IPS-18c (cell line): ENCODE data around the gene PPP1R14C.
"Not testable (repeated sequence)": the region's sequence is repeated elsewhere in the genome, so short reads cannot be mapped to it uniquely, and the experiment has no call there.

ENCODE experiments used
- H3K4me3 ChIP-seq: 2 replicates; pipeline ENCODE4 v1.7.0; 2013; ENCODE audit warnings: low read depth, mild to moderate bottlenecking, low read length, moderate library complexity; ENCODE audit not compliant: insufficient read depth
- H3K9me3 ChIP-seq: one replicate; pipeline ENCODE4 v1.6.1; 2013; ENCODE audit warnings: mild to moderate bottlenecking, low read length, moderate library complexity; ENCODE audit not compliant: control insufficient read depth, insufficient read depth

PPP1R14C gene

GRCh38 chr6:150129616-150130505 lies 13.0 kb upstream of the PPP1R14C start:
- H3K9me3 ChIP-seq = no peaks in the 10 kb centered on the region
- no peak overlapping the region for H3K4me3 ChIP-seq

DNA sequence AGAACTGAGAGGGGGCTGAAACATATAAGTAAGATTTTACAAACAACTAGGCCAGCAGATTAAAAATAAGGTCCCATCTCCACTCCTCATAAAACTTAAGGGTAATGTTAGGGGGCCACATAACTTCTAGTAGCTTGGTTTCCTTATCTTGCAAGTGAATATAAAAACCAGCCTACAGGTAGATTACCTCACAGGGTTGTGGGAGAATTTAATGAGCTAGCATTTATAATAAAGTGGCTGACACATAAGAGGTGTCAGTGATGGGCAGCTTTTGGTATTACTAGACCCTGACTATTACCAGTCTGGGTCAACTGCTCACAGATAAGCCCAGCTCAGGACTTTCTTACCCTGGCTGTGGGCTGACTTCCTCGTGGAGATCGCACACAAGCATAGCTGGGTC lies 9.2 kb upstream of the PPP1R14C start:
- no peak overlapping the region for H3K4me3 ChIP-seq
- no peaks in the 10 kb centered on the region for H3K9me3 ChIP-seq

DNA sequence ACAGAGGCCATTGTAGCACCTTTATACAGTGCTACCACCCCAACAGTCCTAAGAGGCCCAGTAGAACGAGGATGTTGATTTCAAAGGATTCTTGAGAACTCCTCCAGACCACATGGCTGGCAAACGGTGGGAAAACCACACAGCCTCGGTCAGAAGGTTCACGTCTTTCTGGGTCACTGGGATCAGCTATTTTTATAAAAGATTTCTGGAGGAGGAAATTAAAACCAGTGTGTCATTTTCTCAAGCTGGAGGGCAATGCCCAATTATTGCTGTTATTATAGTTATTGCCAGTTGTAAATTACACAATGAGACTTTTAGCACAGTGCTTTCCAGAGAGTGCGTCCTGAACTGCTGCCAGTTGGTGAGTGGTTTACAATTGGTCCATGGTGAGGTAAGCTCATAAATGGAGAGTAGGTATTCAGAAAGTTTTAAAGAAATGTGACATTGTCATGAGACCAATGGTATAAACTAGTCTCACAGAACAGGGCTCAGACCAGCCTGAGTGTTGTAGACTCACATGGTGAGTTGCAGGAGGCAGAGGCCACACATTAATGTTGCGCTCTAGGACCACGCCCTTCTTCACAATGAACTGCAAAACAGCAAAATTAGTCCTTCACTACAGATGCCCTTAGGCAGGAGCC lies 8.4 kb upstream of the PPP1R14C start:
- Histone ChIP-seq H3K4me3 (no peak overlapping the region), H3K9me3 (no peaks in the 10 kb centered on the region)

DNA sequence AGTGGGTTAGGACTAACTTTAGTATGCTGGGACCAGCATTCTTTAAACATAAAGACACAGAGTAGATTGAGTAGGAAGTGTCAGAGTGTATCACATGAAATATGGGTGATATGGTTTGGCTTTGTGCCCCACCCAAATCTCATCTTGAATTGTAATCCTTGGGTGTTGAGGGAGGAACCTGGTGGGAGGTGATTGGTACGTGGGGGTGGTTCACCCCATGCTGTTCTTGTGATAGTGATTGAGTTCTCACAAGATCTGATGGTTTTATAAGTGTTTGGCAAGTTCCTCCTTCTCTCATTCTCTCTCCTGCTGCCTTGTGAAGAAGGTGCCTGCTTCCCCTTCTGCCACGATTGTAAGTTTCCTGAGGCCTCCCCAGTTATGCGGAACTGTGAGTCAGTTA lies 5.1 kb upstream of the PPP1R14C start:
- H3K4me3 ChIP-seq, H3K9me3 ChIP-seq: not testable (repeated sequence)

GRCh38 chr6:150138638-150139037 lies 4.2 kb upstream of the PPP1R14C start:
- Histone ChIP-seq H3K4me3 (no peak overlapping the region), H3K9me3 (peaks cover 4% of the 10 kb centered on the region)

DNA sequence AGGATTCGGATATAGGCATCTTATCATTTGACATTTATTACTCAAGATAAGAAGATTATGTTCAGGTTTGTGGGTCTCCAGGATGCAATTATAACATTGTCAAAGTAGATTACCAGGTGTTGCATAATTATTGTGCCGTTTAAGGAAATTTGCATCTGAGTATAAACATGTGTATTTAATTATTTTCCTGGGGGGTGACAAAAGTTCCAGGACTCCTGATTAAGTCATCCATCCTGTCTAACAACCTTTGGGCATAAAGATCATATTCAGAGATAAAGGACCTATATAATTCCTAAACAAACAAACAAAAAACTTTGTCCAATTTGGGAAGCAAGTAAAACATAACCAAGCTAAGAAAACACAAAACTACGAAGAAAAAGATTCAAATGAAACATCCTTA lies 3.3 kb upstream of the PPP1R14C start:
- H3K9me3 ChIP-seq = peaks cover 4% of the 10 kb centered on the region

DNA sequence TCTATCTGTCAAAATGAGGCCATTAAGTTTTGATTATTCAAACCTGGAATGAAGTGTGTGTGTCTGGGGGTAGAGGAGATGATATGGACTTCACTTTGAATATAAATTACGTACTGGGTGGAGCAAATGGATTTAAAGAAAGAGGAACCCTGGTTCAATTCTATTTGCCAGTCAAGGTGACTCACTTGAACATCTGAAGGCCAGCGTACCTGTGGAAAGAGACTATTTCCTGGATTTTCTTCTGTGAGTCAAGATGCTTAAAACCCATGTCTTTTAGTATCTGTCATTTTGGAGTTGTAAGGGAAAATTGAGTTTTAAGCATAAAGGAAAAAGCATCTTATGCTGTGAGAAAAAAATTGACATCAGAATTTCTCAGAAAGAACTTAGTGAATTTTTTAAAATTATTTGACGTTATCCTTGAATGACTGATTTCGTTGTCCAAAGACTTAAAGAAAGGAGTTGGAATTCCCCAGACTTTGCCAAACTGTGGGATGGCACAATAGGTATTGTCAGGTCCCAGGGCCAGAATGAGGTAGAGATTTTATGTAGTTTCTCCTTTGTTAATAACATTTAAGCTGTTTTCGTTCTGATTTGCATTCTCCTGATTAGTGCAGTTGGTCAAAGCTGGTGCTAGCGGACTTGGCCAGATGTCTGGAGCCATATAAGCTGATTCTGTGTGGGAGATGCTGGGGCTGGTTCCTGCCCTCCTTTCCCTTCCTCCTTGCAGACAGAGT lies 2.4 kb upstream of the PPP1R14C start:
- Histone ChIP-seq H3K4me3 (no peak overlapping the region), H3K9me3 (peaks cover 4% of the 10 kb centered on the region)

More for the DNA sequence above, 3.3 kb upstream of the PPP1R14C start:
- no peak overlapping the region for H3K4me3 ChIP-seq

GRCh38 chr6:150142097-150142669 lies 661 bp upstream of the PPP1R14C start:
- peak overlapping the region; percentile 56 for H3K4me3 ChIP-seq
- H3K9me3 ChIP-seq = peaks cover 4% of the 10 kb centered on the region

DNA sequence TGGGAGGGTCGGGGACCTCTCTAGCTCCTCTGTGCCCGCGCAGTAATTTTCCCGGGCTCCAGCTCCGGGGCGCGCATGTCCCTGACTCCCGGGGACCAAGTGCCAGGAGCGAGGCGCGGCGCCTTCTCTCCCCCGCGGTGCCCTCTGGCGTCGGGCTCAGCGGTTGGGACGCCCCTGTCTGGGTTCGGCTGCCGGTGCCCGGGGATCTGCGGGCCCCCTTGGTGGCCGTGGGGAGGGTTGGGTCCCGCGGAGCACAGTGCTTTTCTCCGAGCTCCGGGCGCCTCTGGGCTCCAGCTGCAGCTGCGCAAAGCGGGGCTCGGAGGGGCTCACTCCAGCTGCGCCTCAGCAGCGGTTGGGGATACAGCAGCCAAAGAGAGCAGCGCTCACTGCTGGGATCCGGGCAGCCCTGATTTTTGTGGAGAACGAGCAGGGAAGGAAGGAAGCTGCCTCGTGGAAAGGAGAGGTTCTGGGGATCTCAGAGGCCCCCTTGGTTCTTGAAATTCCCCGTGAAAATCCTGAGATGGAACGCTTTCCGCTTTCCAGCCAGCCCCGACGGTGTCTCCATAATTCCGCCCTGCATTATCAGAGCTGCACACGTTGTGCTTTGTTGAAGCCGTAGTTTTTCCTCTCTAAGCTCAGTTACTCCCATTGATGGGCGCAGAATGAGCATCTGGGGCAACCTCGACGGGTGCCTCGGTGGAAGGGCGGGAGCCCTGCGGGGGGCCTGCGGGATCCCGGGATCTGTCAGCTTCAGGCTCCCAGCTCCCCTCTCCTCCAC lies 861 bp downstream of the PPP1R14C start:
- Histone ChIP-seq H3K9me3 (peaks cover 4% of the 10 kb centered on the region), H3K4me3 (peak overlapping the region; percentile 56)

DNA sequence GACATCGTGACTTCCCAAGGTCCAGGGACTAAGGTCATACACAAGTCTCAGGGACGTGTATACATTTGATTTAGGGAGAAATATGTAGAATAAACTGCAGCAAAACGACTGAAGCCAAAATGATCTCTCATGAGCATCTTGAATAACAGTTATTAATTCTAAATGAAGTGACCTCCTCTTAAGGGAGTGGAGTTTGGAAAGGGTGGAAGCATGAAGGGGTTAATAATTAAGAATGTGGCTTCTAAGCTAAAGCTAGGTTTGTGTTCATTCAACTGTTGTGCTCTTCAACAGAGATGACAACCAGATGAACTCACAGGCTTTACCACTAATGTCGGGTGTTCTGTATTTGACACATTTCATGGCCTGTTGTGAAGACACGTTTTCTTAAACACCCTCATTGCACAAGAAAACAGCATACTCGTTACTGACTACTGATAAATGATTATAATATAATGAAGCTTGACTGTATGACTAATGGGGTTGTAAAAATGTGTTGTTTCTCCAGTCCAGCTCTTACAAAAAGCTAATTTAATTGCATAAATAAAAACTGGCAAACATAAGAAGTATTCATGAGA lies 1.5 kb downstream of the PPP1R14C start:
- Histone ChIP-seq H3K4me3 (peak overlapping the region; percentile 56; the same call in 1 of the 2 replicates), H3K9me3 (peaks cover 4% of the 10 kb centered on the region)

DNA sequence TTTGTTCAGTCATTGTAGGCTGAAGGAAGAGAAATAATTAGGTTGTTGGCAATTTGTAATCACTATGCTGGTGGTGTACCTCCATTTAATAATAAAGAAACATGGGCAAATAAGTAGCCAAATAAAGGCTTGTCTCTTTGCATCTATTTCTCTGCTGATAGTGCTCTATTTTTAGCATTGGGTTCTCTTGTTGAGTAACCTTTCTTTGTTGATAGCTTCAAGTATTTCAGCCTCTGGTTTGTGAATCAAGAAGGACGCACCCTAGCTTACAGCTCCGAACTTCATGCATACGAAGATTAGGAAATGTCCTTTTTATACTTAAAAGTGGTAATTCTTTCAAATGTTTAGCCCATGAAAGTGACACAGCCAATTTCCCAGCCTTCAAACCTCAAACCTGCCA lies 2.6 kb downstream of the PPP1R14C start:
- Histone ChIP-seq H3K9me3 (peaks cover 4% of the 10 kb centered on the region), H3K4me3 (no peak overlapping the region)

GRCh38 chr6:150145830-150146229 lies 3.0 kb downstream of the PPP1R14C start:
- no peak overlapping the region for H3K4me3 ChIP-seq
- peaks cover 7% of the 10 kb centered on the region for H3K9me3 ChIP-seq

- no peak overlapping the region for H3K4me3 ChIP-seq
- H3K9me3 ChIP-seq = peaks cover 7% of the 10 kb centered on the region
Observed at GRCh38 chr6:150146436-150146835, 3.6 kb downstream of the PPP1R14C start.

GRCh38 chr6:150149146-150149545 lies 6.3 kb downstream of the PPP1R14C start:
- H3K9me3 ChIP-seq = peaks cover 2% of the 10 kb centered on the region
- no peak overlapping the region for H3K4me3 ChIP-seq

DNA sequence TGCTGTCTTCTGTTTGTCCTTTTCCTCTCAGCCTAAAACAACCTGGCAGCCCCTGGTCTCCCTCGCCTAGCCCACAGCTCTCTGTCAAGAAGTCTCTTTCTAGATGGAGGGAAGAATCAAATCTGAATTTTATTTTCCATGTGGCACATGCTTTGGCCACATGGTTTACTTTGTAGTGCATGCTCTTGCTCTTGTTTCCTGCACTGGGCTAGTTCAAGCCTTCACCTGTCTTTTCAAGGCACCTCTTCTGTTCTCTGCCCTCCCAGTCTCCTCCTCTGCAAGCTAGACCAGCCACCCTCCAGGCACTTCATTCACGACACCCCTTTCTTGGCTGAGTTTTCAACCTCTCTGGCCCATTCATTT lies 7.6 kb downstream of the PPP1R14C start:
- H3K4me3 ChIP-seq = no peak overlapping the region
- peaks cover 2% of the 10 kb centered on the region for H3K9me3 ChIP-seq

- Histone ChIP-seq H3K9me3 (peaks cover 2% of the 10 kb centered on the region), H3K4me3 (no peak overlapping the region)
Observed at GRCh38 chr6:150150821-150151646, 8.2 kb downstream of the PPP1R14C start.
